IPS DF 4.7 (cell line): ENCODE data around the gene DPH3.

Experiments
- DNase-seq: peaks from one replicate; pipeline ENCODE4 v3.0.0-alpha.2; 2013; ENCODE audit warnings: low spot score; ENCODE audit errors: extremely low read depth

Gene DPH3

GRCh38 chr3:16236030-16236639 is 28.6 kb downstream of the DPH3 start:
- DNase-seq = no peak

- DNase-seq = no peak
Observed at GRCh38 chr3:16234281-16234680, 30.5 kb downstream of the DPH3 start.

GRCh38 chr3:16233806-16234205 is 30.9 kb downstream of the DPH3 start:
- no peak for DNase-seq

- no peak for DNase-seq
Observed at GRCh38 chr3:16231983-16232382, 32.8 kb downstream of the DPH3 start.

- DNase-seq = no peak
Observed at GRCh38 chr3:16229681-16230080, 35.1 kb downstream of the DPH3 start.

- DNase-seq = no peak
Observed at GRCh38 chr3:16227566-16227965, 37.2 kb downstream of the DPH3 start.

- no peak for DNase-seq
Observed at GRCh38 chr3:16224325-16224724, 40.4 kb downstream of the DPH3 start.

GRCh38 chr3:16222547-16222946 is 42.2 kb downstream of the DPH3 start:
- DNase-seq = no peak

GRCh38 chr3:16221990-16222389 is 42.8 kb downstream of the DPH3 start:
- no peak for DNase-seq

- no peak for DNase-seq
Observed at GRCh38 chr3:16219777-16220176, 45.0 kb downstream of the DPH3 start.

- no peak for DNase-seq
Observed at GRCh38 chr3:16216373-16216935, 48.3 kb downstream of the DPH3 start.

GRCh38 chr3:16214366-16214765 is 50.4 kb downstream of the DPH3 start:
- no peak for DNase-seq

GRCh38 chr3:16211176-16211904 is 53.4 kb downstream of the DPH3 start:
- no peak for DNase-seq
